Measurements from ENCODE around the gene SLC29A1. TPM values are rescaled to one million over a fixed set of nuclear protein-coding genes. Genes with fewer than 3 reads are reported as not detected.
"Not testable (repeated sequence)": the region's sequence is repeated elsewhere in the genome, so short reads cannot be mapped to it uniquely, and the experiment has no call there.

Gene SLC29A1
- total and polyA plus RNA-seq, 4 donors = 19.1 to 42.7 (median 26.4) TPM

GRCh38 chr6:44192428-44193041 lies 30.9 kb upstream of the SLC29A1 start:
- no peak overlapping the region for H3K4me3 ChIP-seq
- ATAC-seq (ENCODE audit: insufficient read depth, low FRiP score) (peak; percentile 19), DNase-seq (peak; percentile 28 to 39 (median 31))
- H3K9me3 ChIP-seq (ENCODE audit: control insufficient read depth in 4 of 4, insufficient read depth in 3 of 4, low read length in 3 of 4) = no peaks in the 10 kb centered on the region
- WGBS, 2 donors = 30 to 37% methylated on average over 10 of the region's 10 CpGs
- no peaks in the 10 kb centered on the region for H3K27me3 ChIP-seq (ENCODE audit: control insufficient read depth in 3 of 3, insufficient read depth in 3 of 3, low read length in 2 of 3)
- H3K36me3 ChIP-seq (ENCODE audit: control insufficient read depth in 4 of 4, insufficient read depth in 4 of 4, low read length in 4 of 4) = no peaks in the 10 kb centered on the region
- TF ChIP-seq, protein P1, sequence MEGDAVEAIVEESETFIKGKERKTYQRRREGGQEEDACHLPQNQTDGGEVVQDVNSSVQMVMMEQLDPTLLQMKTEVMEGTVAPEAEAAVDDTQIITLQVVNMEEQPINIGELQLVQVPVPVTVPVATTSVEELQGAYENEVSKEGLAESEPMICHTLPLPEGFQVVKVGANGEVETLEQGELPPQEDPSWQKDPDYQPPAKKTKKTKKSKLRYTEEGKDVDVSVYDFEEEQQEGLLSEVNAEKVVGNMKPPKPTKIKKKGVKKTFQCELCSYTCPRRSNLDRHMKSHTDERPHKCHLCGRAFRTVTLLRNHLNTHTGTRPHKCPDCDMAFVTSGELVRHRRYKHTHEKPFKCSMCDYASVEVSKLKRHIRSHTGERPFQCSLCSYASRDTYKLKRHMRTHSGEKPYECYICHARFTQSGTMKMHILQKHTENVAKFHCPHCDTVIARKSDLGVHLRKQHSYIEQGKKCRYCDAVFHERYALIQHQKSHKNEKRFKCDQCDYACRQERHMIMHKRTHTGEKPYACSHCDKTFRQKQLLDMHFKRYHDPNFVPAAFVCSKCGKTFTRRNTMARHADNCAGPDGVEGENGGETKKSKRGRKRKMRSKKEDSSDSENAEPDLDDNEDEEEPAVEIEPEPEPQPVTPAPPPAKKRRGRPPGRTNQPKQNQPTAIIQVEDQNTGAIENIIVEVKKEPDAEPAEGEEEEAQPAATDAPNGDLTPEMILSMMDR (IDR thresholded peaks at IDR 0.05; ENCODE audit: control extremely low read depth, extremely low read depth) = no peak
- H3K27ac ChIP-seq (ENCODE audit: low read depth in 1 of 2, low read length in 1 of 2) = no peak overlapping the region
- peaks cover 0 to 6% (median 0%) of the 10 kb centered on the region in 5 donors for H3K4me1 ChIP-seq (ENCODE audit: control insufficient read depth in 5 of 5, insufficient read depth in 5 of 5, low read length in 5 of 5)
- H3K9ac ChIP-seq (ENCODE audit: insufficient read depth in 1 of 2, low read length in 2 of 2) = peak overlapping the region in 1 of 2 donors; percentile 25

DNA sequence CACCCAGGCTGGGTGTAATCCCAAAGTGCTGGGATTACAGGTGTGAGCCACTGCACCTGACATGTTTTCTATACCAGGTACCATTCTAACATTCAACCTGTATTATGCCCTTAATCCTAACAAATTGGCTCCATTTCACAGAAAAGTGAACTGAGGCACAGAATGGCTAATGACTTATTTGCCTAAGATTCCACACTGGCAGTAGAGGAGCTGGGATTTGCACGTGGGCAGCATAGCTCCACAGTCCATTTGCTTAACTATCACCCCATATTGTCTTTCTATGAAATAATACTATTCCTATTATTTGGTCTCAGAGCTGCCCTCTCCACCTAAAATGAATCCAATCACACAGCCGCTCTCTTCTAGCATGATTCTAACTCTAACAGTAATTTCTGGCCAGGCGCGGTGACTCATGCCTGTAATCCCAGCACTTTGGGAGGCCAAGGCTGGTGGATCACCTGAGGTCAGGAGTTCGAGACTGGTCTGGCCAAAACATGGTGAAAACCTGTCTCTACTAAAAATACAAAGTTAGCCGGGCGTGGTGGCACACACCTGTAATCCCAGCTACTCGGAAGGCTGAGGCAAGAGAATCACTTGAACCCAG lies 30.0 kb upstream of the SLC29A1 start:
- TF ChIP-seq, protein P1 (IDR thresholded peaks at IDR 0.05; ENCODE audit: control extremely low read depth, extremely low read depth) = no peak
- no peak overlapping the region for H3K9ac ChIP-seq (ENCODE audit: insufficient read depth in 1 of 2, low read length in 2 of 2)
- H3K27ac ChIP-seq (ENCODE audit: low read depth in 1 of 2, low read length in 1 of 2) = no peak overlapping the region
- no peaks in the 10 kb centered on the region for H3K9me3 ChIP-seq (ENCODE audit: control insufficient read depth in 4 of 4, insufficient read depth in 3 of 4, low read length in 3 of 4)
- H3K4me1 ChIP-seq (ENCODE audit: control insufficient read depth in 5 of 5, insufficient read depth in 5 of 5, low read length in 5 of 5) = peaks cover 0 to 6% (median 0%) of the 10 kb centered on the region in 5 donors
- 95 to 97% methylated on average over 8 of the region's 8 CpGs for WGBS, 2 donors
- H3K4me3 ChIP-seq = no peak overlapping the region
- DNase-seq (no peak), ATAC-seq (ENCODE audit: insufficient read depth, low FRiP score) (no peak)
- no peaks in the 10 kb centered on the region for H3K27me3 ChIP-seq (ENCODE audit: control insufficient read depth in 3 of 3, insufficient read depth in 3 of 3, low read length in 2 of 3)
- no peaks in the 10 kb centered on the region for H3K36me3 ChIP-seq (ENCODE audit: control insufficient read depth in 4 of 4, insufficient read depth in 4 of 4, low read length in 4 of 4)

DNA sequence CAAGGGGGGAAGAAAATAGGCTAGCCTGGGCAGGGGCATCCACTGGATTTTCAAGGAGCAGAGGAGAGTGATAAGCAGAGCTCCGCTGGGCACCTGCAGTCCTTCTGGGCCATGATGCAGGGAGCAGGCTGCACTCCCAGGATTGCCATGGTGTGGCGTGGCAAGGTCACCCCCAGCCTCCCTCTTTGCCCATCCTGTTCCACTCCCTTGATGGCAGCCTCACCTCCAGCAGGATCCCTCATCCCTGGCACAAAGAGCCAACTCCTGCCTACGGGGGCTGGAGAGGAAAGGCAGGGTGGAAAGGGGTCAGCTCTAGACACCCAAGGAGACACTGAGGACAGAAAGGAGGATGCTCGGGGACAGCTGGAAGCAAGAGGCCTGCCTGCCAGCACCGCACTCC lies 29.1 kb upstream of the SLC29A1 start:
- TF ChIP-seq, protein P1 (IDR thresholded peaks at IDR 0.05; ENCODE audit: control extremely low read depth, extremely low read depth) = no peak
- H3K9ac ChIP-seq (ENCODE audit: insufficient read depth in 1 of 2, low read length in 2 of 2) = no peak overlapping the region
- ATAC-seq (ENCODE audit: insufficient read depth, low FRiP score) (no peak), DNase-seq (no peak)
- no peaks in the 10 kb centered on the region for H3K36me3 ChIP-seq (ENCODE audit: control insufficient read depth in 4 of 4, insufficient read depth in 4 of 4, low read length in 4 of 4)
- H3K27me3 ChIP-seq (ENCODE audit: control insufficient read depth in 3 of 3, insufficient read depth in 3 of 3, low read length in 2 of 3) = no peaks in the 10 kb centered on the region
- peaks cover 0 to 6% (median 0%) of the 10 kb centered on the region in 5 donors for H3K4me1 ChIP-seq (ENCODE audit: control insufficient read depth in 5 of 5, insufficient read depth in 5 of 5, low read length in 5 of 5)
- H3K27ac ChIP-seq (ENCODE audit: low read depth in 1 of 2, low read length in 1 of 2) = no peak overlapping the region
- 90 to 91% methylated on average over 5 of the region's 5 CpGs for WGBS, 2 donors
- H3K4me3 ChIP-seq = no peak overlapping the region
- no peaks in the 10 kb centered on the region for H3K9me3 ChIP-seq (ENCODE audit: control insufficient read depth in 4 of 4, insufficient read depth in 3 of 4, low read length in 3 of 4)

- not testable (repeated sequence) for H3K4me1 ChIP-seq (ENCODE audit: control insufficient read depth in 5 of 5, insufficient read depth in 5 of 5, low read length in 5 of 5); H3K27me3 ChIP-seq (ENCODE audit: control insufficient read depth in 3 of 3, insufficient read depth in 3 of 3, low read length in 2 of 3); H3K27ac ChIP-seq (ENCODE audit: low read depth in 1 of 2, low read length in 1 of 2); H3K4me3 ChIP-seq; H3K9ac ChIP-seq (ENCODE audit: insufficient read depth in 1 of 2, low read length in 2 of 2); ATAC-seq (ENCODE audit: insufficient read depth, low FRiP score); H3K9me3 ChIP-seq (ENCODE audit: control insufficient read depth in 4 of 4, insufficient read depth in 3 of 4, low read length in 3 of 4); H3K36me3 ChIP-seq (ENCODE audit: control insufficient read depth in 4 of 4, insufficient read depth in 4 of 4, low read length in 4 of 4); DNase-seq
- WGBS, 2 donors = 94 to 95% methylated on average over 11 of the region's 11 CpGs
Observed at GRCh38 chr6:44196351-44196750, 27.0 kb upstream of the SLC29A1 start.

Data from lung (tissue), 12 donors.